Breast epithelium (tissue), 3 donors: Measurements from ENCODE around the gene IL1RN.

Experiments
- POLR2A ChIP-seq: fragments of 450-650 bp; IDR thresholded peaks from one replicate; pipeline ENCODE4 v1.6.1; 2016; ENCODE audit warnings: antibody characterized with exemption, mild to moderate bottlenecking, moderate library complexity
- POLR2AphosphoS5 ChIP-seq, 3 donors: sonication (generic); formaldehyde crosslinking; IDR thresholded peaks; one replicate each; pipeline ENCODE4 v1.6.1; 2017; ENCODE audit warnings: antibody characterized with exemption in 3 of 3
- TF ChIP-seq, protein P1 (sequence below), 3 donors: fragments of 450-650 bp; IDR thresholded peaks; one replicate each; pipeline ENCODE4 v1.5.1; 2016 to 2017; ENCODE audit warnings: antibody characterized with exemption in 3 of 3, mild to moderate bottlenecking in 3 of 3, moderate library complexity in 3 of 3

DNA sequence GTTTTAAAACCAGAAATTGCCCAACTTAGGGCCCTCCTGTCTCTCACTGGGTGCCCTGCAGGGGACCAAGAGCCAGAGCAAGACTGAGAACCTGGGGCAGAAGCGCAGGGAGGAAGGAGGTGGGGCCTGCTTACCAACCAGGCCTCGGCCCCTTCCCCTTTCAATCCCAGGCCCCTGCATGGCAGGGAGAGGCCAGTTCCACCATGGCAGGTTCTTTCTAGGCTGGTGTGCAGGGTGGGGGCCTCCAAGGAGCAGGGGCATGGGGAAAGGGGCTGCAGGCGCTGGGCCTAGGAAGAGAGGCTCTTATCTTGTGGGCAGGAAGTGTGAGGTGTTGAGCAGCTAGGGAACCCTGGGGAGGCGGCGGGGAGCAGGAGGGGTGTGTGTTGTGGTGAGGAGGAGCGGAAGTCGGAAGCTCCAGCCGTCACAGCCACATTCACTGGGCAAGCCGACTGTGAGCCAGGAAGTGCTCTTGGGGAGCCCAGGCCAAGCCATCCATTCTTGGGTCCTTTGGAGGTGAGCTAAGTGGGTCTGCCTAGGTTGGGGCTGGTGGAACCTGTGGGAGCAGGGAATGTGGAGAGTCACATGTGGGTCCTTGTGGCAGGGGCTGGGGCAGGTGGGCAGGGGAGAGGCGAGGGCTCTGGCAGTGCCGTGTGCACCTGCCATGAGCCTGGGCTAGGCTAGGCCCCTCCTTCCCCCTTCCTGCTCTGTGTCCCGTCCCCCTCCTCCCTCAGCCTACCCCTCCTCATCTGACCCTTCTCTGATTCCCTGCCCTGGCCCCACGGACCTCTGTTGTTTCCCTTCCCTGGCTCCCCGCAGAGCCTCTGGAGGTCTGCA lies 46.4 kb downstream of the IL1RN start, which contains the start of gene PSD4:
- TF ChIP-seq, protein P1, sequence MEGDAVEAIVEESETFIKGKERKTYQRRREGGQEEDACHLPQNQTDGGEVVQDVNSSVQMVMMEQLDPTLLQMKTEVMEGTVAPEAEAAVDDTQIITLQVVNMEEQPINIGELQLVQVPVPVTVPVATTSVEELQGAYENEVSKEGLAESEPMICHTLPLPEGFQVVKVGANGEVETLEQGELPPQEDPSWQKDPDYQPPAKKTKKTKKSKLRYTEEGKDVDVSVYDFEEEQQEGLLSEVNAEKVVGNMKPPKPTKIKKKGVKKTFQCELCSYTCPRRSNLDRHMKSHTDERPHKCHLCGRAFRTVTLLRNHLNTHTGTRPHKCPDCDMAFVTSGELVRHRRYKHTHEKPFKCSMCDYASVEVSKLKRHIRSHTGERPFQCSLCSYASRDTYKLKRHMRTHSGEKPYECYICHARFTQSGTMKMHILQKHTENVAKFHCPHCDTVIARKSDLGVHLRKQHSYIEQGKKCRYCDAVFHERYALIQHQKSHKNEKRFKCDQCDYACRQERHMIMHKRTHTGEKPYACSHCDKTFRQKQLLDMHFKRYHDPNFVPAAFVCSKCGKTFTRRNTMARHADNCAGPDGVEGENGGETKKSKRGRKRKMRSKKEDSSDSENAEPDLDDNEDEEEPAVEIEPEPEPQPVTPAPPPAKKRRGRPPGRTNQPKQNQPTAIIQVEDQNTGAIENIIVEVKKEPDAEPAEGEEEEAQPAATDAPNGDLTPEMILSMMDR (IDR thresholded peaks at IDR 0.05): no peak
- TF ChIP-seq POLR2A (no peak), POLR2AphosphoS5 (IDR thresholded peaks at IDR 0.05) (no peak)
